ENCODE data around the gene NUP210L.

The NUP210L gene

GRCh38 chr1:153958111-153958960, 196.5 kb downstream of the NUP210L start, which contains the start of gene CRTC2:
Gene CRTC2, minus strand, starts transcription at chr1:153958612. Its CDS starts 115 bp downstream, at chr1:153958497.
- no peak; the same call in 1 of the 2 replicates for TF ChIP-seq GATA2 (IDR thresholded peaks at IDR 0.05; ENCODE audit: low read depth, low read length)
- no peak for TF ChIP-seq GATA3 (IDR thresholded peaks at IDR 0.05; ENCODE audit: low read depth, low read length)

GRCh38 chr1:153957744-153958110, 197.1 kb downstream of the NUP210L start:
- TF ChIP-seq GATA3 (IDR thresholded peaks at IDR 0.05; ENCODE audit: low read depth, low read length) (no peak), GATA2 (IDR thresholded peaks at IDR 0.05; ENCODE audit: low read depth, low read length) (no peak)

DNA sequence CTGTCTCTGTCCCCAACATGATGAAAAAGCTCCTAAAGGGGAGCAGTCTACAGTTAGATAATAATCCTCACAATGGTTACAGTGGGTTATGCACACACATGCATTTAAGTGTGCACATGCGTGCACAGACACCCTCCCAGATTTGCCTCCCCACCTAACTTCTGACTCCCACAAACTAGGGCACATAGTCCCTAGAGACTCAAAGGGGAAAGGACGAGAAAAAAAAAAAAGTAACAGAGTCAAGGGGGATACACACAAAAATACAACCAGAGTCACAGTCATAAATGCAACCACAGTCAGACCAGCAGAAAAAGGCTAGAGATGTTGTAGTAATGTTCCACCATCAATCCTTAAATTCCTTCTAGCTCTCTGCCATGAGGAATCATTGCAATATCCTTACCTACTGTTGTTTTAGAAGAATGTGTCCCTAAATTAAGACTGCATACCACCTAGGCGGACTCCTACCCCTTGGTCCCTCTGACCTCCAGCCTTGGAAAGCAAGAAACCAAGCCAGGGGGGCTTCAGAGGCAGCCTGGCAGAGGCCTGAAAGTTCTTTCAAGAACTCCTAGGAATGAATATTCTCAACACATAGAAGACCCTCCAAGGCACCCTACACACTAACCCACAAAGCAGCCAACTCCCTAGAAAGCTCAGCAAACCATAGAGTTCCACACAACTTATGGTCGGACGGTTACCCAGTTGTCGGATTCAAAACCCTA, 197.7 kb downstream of the NUP210L start:
- TF ChIP-seq GATA2 (IDR thresholded peaks at IDR 0.05; ENCODE audit: low read depth, low read length) (no peak), GATA3 (IDR thresholded peaks at IDR 0.05; ENCODE audit: low read depth, low read length) (no peak)

DNA sequence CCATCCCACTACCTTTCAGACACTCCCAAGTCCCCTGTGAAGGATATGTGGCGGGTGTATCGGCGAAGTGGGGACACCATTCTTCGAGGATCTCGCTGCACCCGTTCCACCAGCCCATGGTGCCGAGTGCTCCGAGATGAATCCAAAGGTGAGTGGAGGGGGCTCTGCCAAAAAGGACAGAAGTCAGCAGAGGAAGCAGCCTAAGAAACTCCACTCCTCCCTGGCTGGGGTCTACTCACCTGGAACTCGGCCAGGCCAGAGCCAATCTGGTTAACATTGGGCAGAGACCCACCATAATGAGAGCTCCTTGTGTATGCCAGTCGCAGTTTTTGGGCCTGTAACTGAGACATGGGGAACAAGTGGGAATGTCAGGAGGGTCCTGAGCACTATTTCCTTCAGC, 200.0 kb downstream of the NUP210L start:
- no peak for TF ChIP-seq GATA3 (IDR thresholded peaks at IDR 0.05; ENCODE audit: low read depth, low read length)
- TF ChIP-seq GATA2 (IDR thresholded peaks at IDR 0.05; ENCODE audit: low read depth, low read length) = no peak

DNA sequence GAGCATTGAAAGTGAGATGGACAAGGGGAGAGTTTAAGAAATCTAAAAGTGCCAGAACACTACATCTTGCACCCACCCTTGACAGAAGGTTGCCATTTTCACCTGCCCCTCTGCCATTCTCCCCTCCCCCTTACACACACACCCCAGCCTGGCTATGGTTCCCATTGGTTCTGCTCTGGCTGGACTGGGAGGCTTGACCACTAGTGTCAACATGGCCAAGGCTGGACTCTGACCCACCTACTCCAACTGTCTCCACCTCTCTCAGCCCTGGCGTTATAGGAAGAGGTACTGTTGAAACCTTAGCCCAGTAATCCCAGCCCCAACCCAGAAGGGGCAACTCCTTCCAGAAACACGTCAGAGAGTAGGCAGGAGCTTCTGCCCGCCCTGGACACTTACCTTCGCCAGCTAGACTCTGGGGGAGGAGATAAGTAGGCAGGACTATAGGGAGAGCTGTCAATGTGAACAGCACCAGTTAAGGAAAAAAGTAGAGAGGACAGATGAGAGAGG, 201.0 kb downstream of the NUP210L start:
- TF ChIP-seq GATA3 (IDR thresholded peaks at IDR 0.05; ENCODE audit: low read depth, low read length) (no peak), GATA2 (IDR thresholded peaks at IDR 0.05; ENCODE audit: low read depth, low read length) (no peak)

DNA sequence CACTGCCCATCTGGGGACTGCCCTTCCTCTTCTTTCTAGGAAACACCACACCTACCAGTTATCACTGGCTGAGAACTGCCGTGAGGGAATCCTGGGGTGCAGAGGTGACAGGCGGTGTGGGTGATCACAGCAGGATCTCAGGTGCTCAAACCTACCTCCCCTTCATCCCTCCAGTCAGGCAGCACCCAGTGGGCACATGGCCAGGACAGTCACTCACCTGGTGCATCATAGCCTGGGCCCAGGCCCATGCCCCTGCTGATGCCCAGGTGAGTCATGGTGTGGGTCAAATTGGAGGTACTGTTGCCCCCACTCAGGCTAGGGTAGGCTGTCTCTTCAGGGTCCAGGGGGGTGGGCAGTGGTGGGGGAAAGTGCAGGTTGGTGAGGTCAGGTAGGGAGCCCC, 203.1 kb downstream of the NUP210L start:
- TF ChIP-seq GATA3 (IDR thresholded peaks at IDR 0.05; ENCODE audit: low read depth, low read length) (no peak), GATA2 (IDR thresholded peaks at IDR 0.05; ENCODE audit: low read depth, low read length) (no peak)

GRCh38 chr1:153951183-153951582, 203.7 kb downstream of the NUP210L start:
- TF ChIP-seq GATA3 (IDR thresholded peaks at IDR 0.05; ENCODE audit: low read depth, low read length) (no peak), GATA2 (IDR thresholded peaks at IDR 0.05; ENCODE audit: low read depth, low read length) (no peak)

- TF ChIP-seq GATA2 (IDR thresholded peaks at IDR 0.05; ENCODE audit: low read depth, low read length) (no peak), GATA3 (IDR thresholded peaks at IDR 0.05; ENCODE audit: low read depth, low read length) (no peak)
These were observed 208.1 kb downstream of the NUP210L start, which contains the start of gene DENND4B for GRCh38 chr1:153946622-153947241. Gene DENND4B, minus strand, starts transcription at chr1:153946718. Its CDS starts 2,344 bp downstream, at chr1:153944374.

GRCh38 chr1:153945795-153946621, 208.9 kb downstream of the NUP210L start:
- TF ChIP-seq GATA2 (IDR thresholded peaks at IDR 0.05; ENCODE audit: low read depth, low read length) = no peak
- no peak for TF ChIP-seq GATA3 (IDR thresholded peaks at IDR 0.05; ENCODE audit: low read depth, low read length)

DNA sequence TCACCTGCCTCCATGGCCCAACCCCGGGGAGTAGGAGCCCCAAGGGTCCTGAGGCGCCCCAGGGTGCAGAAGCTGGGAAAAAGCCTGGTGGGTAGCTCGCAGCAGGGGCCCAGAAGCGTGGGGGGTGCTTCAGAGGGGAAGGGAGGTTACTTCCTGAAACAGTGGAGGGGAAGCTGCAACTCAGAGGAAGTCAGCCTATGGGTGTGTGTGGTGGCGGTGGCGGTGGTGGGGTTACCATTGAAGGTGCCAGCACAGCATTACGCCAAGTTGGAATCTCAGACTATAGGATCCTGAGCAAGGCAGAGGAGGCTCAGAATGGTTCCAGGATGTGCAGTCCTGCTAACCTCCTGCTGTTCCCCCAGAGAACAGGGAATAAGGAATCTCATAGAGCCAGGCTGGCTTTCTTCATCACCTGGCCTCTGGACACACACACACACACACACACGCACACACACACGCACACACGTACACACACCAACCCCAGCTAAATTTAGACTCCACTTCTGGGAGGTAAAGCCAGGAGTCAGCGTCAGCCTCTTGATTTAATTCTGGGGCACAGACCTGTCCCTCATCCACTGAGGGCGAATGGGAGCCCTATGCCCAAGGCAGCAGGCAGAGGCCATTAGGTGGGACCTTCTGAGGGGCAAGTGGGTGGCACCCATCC, 209.6 kb downstream of the NUP210L start:
- no peak for TF ChIP-seq GATA2 (IDR thresholded peaks at IDR 0.05; ENCODE audit: low read depth, low read length)
- no peak for TF ChIP-seq GATA3 (IDR thresholded peaks at IDR 0.05; ENCODE audit: low read depth, low read length)

DNA sequence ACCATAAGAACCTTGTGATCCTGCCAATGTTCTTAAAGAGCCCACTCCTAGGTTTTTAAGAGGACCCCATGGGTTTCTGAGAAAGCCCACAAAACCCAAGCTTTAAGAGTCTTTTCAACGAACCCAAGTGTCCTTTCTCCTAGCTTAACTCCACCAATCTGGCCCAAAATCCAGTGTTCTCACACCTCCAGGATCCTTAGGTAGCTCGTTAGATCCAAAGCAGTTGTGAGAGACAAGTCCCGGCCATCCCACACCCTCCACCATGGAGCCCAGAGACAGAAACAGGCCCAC, 210.1 kb downstream of the NUP210L start:
- TF ChIP-seq GATA3 (IDR thresholded peaks at IDR 0.05; ENCODE audit: low read depth, low read length) (no peak), GATA2 (IDR thresholded peaks at IDR 0.05; ENCODE audit: low read depth, low read length) (no peak)

DNA sequence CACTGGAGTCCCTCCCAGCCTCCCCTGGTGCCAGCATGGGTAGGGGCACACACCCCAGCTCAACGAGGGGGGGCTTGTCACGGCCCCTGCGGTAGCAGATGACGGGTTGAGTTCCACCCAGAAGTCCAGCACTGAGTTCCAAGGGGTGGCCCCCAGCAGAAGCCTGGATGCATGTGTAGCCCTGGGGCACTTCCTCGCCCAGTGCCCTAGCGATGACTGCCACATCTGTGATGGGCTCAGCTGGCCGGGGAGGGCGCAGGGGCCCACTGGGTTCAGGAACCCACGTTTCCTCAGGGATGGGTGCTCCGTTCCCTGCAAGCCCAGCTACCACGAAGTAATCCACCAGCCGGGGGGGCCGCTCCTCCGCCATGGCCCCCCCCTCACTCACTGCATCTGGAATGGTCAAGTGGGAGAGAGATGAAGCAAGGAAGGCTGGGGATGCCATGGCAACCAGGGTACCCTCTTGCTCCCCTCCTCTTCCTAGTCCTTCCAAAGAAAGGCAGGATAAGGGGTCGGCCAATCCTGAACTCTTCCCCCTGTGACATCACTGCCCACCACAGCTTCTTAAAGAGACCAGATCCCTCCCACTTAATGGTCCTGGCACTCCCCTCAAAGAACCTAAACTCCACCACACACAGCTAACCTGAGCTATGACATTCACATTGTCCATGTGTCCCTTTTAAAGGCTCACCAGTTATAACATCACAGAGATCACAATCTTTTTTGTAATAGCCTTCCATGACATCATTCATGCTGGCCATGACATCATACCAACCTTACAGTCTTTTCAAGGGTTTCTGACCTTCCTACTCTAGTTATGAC, 210.7 kb downstream of the NUP210L start:
- TF ChIP-seq GATA3 (IDR thresholded peaks at IDR 0.05; ENCODE audit: low read depth, low read length) = no peak
- no peak; the same call in 1 of the 2 replicates for TF ChIP-seq GATA2 (IDR thresholded peaks at IDR 0.05; ENCODE audit: low read depth, low read length)
